H1 (cell line): ENCODE measurements around the gene RNU6-7. TPM values are rescaled to one million over a fixed set of nuclear protein-coding genes. Genes with fewer than 3 reads are reported as not detected.

Experiments used
- BCL11A ChIP-seq, 2 experiments: IDR thresholded peaks; one replicate each; pipeline ENCODE4 v1.6.1; 2011; ENCODE audit warnings: low read depth in 2 of 2, low read length in 2 of 2, mild to moderate bottlenecking in 2 of 2
- CEBPB ChIP-seq: IDR thresholded peaks from 2 replicates; pipeline ENCODE4 v1.6.1; 2012; ENCODE audit warnings: low read depth, low read length
- EGR1 ChIP-seq: IDR thresholded peaks from 2 replicates; pipeline ENCODE4 v1.6.1; 2011; ENCODE audit warnings: low read depth, low read length, borderline replicate concordance
- SIN3A ChIP-seq, 2 experiments: IDR thresholded peaks in 1 of 2; conservative IDR thresholded peaks in 1 of 2; 2 replicates each; pipeline ENCODE4 v1.6.1; 2011 to 2012; ENCODE audit warnings: low read length in 2 of 2, improper control_type of control experiment in 1 of 2, low read depth in 1 of 2, mild to moderate bottlenecking in 1 of 2
- polyA plus RNA-seq, 7 experiments: library from polyadenylated mRNA; depleted of rRNA in 3 of 7; stranded (reverse) in 5 of 7; unstranded in 2 of 7; fragments of >200 nt in 5 of 7; fragments of 200-250 nt in 2 of 7; gene quantifications; 1 replicate in 5 of 7; 2 replicates in 1 of 7; 4 replicates in 1 of 7; pipeline versions ENCODE4 v1.2.1 to v1.2.3, GENCODE V29; 2011 to 2013; ENCODE audit warnings: missing spikeins in 2 of 7, mixed read lengths in 2 of 7
- total RNA-seq: library from RNA; stranded (reverse); fragmentation: NEBNext Ultra II Directional; extraction: Animal tissue kit (Norgen Biotek cat#: 25700); gene quantifications from 2 replicates; pipeline ENCODE4 v1.2.1, GENCODE V29; 2021
- TF ChIP-seq, protein P1 (sequence below): fragments of 300-600 bp; sonication (generic); IDR thresholded peaks from 2 replicates; pipeline ENCODE4 v1.7.1; 2012; ENCODE audit warnings: low read length, moderate library complexity, mild to moderate bottlenecking, inconsistent platforms; ENCODE audit not compliant: insufficient replicate concordance

The RNU6-7 gene
- total and polyA plus RNA-seq, 2 of the 8 experiments (the other 6 are each of a cell fraction or from before 2014, with no cell fraction given), result not detected

DNA sequence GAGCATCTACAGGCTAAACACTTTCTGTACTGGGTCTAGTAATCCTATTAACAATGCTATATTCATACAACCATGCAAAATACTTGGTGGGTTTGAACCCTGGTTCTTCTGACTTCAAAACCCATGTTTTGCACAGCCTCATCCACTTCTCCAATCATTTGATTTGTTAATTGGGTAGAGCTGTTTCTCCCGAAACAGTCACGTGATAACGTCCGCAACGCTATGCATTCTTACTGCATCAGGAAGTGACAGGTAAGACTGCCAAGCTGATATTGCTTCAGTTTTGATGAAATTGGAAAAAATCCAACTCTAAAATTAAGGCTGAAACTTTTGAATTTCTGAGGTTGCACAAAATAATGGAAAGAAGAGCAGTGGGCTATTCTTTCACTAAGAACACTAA, 30.4 kb upstream of the RNU6-7 start (continued):
- TF ChIP-seq, protein P1, sequence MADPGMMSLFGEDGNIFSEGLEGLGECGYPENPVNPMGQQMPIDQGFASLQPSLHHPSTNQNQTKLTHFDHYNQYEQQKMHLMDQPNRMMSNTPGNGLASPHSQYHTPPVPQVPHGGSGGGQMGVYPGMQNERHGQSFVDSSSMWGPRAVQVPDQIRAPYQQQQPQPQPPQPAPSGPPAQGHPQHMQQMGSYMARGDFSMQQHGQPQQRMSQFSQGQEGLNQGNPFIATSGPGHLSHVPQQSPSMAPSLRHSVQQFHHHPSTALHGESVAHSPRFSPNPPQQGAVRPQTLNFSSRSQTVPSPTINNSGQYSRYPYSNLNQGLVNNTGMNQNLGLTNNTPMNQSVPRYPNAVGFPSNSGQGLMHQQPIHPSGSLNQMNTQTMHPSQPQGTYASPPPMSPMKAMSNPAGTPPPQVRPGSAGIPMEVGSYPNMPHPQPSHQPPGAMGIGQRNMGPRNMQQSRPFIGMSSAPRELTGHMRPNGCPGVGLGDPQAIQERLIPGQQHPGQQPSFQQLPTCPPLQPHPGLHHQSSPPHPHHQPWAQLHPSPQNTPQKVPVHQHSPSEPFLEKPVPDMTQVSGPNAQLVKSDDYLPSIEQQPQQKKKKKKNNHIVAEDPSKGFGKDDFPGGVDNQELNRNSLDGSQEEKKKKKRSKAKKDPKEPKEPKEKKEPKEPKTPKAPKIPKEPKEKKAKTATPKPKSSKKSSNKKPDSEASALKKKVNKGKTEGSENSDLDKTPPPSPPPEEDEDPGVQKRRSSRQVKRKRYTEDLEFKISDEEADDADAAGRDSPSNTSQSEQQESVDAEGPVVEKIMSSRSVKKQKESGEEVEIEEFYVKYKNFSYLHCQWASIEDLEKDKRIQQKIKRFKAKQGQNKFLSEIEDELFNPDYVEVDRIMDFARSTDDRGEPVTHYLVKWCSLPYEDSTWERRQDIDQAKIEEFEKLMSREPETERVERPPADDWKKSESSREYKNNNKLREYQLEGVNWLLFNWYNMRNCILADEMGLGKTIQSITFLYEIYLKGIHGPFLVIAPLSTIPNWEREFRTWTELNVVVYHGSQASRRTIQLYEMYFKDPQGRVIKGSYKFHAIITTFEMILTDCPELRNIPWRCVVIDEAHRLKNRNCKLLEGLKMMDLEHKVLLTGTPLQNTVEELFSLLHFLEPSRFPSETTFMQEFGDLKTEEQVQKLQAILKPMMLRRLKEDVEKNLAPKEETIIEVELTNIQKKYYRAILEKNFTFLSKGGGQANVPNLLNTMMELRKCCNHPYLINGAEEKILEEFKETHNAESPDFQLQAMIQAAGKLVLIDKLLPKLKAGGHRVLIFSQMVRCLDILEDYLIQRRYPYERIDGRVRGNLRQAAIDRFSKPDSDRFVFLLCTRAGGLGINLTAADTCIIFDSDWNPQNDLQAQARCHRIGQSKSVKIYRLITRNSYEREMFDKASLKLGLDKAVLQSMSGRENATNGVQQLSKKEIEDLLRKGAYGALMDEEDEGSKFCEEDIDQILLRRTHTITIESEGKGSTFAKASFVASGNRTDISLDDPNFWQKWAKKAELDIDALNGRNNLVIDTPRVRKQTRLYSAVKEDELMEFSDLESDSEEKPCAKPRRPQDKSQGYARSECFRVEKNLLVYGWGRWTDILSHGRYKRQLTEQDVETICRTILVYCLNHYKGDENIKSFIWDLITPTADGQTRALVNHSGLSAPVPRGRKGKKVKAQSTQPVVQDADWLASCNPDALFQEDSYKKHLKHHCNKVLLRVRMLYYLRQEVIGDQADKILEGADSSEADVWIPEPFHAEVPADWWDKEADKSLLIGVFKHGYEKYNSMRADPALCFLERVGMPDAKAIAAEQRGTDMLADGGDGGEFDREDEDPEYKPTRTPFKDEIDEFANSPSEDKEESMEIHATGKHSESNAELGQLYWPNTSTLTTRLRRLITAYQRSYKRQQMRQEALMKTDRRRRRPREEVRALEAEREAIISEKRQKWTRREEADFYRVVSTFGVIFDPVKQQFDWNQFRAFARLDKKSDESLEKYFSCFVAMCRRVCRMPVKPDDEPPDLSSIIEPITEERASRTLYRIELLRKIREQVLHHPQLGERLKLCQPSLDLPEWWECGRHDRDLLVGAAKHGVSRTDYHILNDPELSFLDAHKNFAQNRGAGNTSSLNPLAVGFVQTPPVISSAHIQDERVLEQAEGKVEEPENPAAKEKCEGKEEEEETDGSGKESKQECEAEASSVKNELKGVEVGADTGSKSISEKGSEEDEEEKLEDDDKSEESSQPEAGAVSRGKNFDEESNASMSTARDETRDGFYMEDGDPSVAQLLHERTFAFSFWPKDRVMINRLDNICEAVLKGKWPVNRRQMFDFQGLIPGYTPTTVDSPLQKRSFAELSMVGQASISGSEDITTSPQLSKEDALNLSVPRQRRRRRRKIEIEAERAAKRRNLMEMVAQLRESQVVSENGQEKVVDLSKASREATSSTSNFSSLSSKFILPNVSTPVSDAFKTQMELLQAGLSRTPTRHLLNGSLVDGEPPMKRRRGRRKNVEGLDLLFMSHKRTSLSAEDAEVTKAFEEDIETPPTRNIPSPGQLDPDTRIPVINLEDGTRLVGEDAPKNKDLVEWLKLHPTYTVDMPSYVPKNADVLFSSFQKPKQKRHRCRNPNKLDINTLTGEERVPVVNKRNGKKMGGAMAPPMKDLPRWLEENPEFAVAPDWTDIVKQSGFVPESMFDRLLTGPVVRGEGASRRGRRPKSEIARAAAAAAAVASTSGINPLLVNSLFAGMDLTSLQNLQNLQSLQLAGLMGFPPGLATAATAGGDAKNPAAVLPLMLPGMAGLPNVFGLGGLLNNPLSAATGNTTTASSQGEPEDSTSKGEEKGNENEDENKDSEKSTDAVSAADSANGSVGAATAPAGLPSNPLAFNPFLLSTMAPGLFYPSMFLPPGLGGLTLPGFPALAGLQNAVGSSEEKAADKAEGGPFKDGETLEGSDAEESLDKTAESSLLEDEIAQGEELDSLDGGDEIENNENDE, result no peak
- TF ChIP-seq BCL11A (IDR thresholded peaks at IDR 0.05; ENCODE audit: low read depth in 2 of 2, low read length in 2 of 2) (no peak), SIN3A (conservative IDR thresholded peaks at IDR 0.05 in 1 of 2, IDR thresholded peaks at IDR 0.05 in 1 of 2; ENCODE audit: low read depth in 1 of 2, low read length in 2 of 2) (no peak), CEBPB (no peak), EGR1 (no peak)
